Measurements from ENCODE around the gene ELOVL7.

The ELOVL7 gene

DNA sequence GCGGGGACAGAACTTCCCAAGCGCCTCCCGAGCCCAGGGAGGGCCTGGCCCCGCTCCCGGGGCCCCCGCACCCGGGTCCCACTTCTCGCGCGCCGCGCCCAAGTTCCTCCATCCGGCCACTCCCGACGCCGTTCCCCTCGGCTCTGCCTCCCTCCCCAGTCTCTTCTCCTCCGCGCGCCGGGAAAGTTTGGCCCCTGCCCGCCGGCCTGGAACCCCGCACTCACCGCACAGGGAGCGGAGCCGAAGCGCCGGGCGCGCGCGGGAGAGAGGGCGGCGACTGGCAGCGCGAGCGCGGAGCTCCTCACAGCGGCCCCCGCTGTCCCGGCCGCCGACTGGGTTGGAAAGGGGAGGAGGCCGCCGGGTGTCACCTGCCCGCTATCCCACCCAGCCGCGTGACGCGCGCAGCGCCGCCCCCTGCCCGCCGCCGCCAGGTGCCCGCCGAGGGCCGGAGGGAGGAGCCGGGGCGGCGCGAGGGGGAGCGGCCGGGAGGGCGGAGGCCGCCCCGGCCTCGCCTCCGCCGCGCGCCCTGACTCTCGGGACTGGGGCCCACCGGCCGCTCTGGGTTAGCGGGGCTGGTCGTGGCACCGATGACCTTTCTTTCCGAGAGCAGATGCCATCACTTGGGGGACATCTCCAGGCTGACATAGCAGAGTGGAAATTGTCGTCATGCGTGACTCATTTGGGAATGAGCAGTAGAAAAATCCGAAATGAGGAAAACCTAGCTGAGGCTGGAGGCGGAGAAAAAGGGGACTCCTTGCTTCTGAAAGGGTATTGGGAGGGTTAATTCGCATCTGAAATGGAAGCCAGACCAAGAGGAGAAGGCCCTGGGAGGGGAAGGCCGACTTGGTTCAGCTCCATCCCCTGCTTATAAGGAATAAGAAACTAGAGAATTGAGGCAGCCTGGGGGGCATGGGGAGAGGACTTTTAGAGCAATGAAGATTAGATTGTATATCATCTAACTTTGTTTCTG, at the start of gene ELOVL7:
TSS of gene ELOVL7 (minus strand) at position 334 of the 970 bp plus-strand sequence. CDS start 56,872 bp downstream, outside the sequence.
- peak; percentile 41 for TF ChIP-seq CTCF (IDR thresholded peaks at IDR 0.05; ENCODE audit: borderline replicate concordance, control extremely low read depth, extremely low read depth, insufficient read depth, missing control alignments)
- in situ Hi-C loops (cut with MboI; ENCODE audit: low sequenced_read_pairs, unreplicated experiment): no loop called here
- peak; percentile 85 for DNase-seq (ENCODE audit: low spot score)

DNA sequence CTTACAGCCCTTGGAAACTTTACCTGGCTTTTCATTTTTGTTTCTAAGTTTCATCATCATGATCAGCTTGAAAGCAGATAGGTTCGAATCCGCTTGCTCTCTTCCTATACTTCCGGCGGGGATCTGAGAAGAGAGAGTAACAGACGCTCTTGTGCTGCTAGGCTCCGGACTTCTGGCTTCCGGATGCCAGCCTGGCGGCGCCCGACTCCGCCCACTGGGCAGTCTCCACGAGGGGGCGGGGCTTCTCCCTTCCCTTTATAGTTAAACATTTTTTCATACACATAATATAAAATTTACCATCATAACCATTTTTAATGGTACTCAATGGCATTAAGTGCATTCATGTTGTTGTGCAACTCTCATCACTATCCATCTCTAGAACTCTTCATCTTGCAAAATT, 49.5 kb upstream of the ELOVL7 start:
- DNase-seq (ENCODE audit: low spot score): no peak
- TF ChIP-seq CTCF (IDR thresholded peaks at IDR 0.05; ENCODE audit: borderline replicate concordance, control extremely low read depth, extremely low read depth, insufficient read depth, missing control alignments): no peak
- in situ Hi-C loops (cut with MboI; ENCODE audit: low sequenced_read_pairs, unreplicated experiment): no loop called here

DNA sequence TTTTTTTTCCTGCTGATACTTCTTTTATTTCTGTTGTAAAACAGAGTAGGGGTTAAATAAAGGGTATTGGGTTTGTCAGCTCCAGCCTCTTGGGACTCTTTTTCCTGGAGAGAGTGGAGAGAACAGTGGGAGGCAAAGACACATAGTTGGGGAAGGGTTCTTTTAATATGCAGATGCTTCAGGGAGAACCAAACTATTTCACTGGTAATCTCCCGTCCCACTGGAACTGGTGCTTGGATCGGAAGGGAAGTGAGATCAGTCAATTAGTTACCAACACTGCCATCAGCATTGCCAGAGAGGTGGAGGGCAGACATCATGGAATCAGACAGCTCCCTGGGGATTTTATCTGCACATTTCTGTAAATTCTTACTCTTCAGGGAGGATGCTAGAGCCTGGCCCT, 47.6 kb upstream of the ELOVL7 start:
- no peak for TF ChIP-seq CTCF (IDR thresholded peaks at IDR 0.05; ENCODE audit: borderline replicate concordance, control extremely low read depth, extremely low read depth, insufficient read depth, missing control alignments)
- DNase-seq (ENCODE audit: low spot score): no peak
- in situ Hi-C loops (cut with MboI; ENCODE audit: low sequenced_read_pairs, unreplicated experiment): no loop called here

- in situ Hi-C loops (cut with MboI; ENCODE audit: low sequenced_read_pairs, unreplicated experiment): no loop called here
- no peak for TF ChIP-seq CTCF (IDR thresholded peaks at IDR 0.05; ENCODE audit: borderline replicate concordance, control extremely low read depth, extremely low read depth, insufficient read depth, missing control alignments)
- DNase-seq (ENCODE audit: low spot score): no peak
Measured at GRCh38 chr5:60888359-60889061, 44.4 kb upstream of the ELOVL7 start.

DNA sequence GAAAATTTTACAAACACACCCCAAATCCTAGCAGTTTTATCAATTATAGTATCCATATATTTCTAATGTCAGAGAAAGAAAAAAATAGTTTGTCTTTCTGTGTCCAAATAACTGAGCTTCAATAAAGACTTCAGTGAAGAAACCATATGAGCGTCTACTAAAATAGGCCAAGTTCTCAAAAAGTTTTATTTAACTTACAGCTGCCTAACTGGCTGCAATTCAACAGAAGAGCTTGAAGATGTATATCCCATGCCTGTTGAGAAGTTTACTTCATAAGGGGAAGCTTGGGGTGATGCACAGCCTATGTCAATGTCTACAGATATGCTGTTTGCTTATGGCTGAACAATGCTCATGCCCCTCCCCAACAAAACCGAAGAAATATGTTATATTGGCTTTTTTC, 43.7 kb upstream of the ELOVL7 start:
- no peak for TF ChIP-seq CTCF (IDR thresholded peaks at IDR 0.05; ENCODE audit: borderline replicate concordance, control extremely low read depth, extremely low read depth, insufficient read depth, missing control alignments)
- no peak for DNase-seq (ENCODE audit: low spot score)
- in situ Hi-C loops (cut with MboI; ENCODE audit: low sequenced_read_pairs, unreplicated experiment): no loop called here

- DNase-seq (ENCODE audit: low spot score): no peak
- no peak for TF ChIP-seq CTCF (IDR thresholded peaks at IDR 0.05; ENCODE audit: borderline replicate concordance, control extremely low read depth, extremely low read depth, insufficient read depth, missing control alignments)
- in situ Hi-C loops (cut with MboI; ENCODE audit: low sequenced_read_pairs, unreplicated experiment): no loop called here
Measured at GRCh38 chr5:60887096-60887495, 43.0 kb upstream of the ELOVL7 start.
